Choroid plexus epithelial cell (primary cell): ENCODE results near the gene ANTKMT.

Source experiments
- DNase-seq: peaks from one replicate; pipeline ENCODE4 v3.0.0-alpha.2; 2010; ENCODE audit warnings: low read depth
- H3K4me3 ChIP-seq: 2 replicates; pipeline ENCODE4 v1.5.1; 2011; ENCODE audit warnings: low read depth, mild to moderate bottlenecking, control low read depth, low read length, moderate library complexity
- TF ChIP-seq, protein P1 (sequence below): conservative IDR thresholded peaks from 2 replicates; pipeline ENCODE4 v1.5.1; 2011; ENCODE audit warnings: low read depth, mild to moderate bottlenecking, control low read depth, inconsistent platforms, low read length, moderate library complexity

The ANTKMT gene

DNA sequence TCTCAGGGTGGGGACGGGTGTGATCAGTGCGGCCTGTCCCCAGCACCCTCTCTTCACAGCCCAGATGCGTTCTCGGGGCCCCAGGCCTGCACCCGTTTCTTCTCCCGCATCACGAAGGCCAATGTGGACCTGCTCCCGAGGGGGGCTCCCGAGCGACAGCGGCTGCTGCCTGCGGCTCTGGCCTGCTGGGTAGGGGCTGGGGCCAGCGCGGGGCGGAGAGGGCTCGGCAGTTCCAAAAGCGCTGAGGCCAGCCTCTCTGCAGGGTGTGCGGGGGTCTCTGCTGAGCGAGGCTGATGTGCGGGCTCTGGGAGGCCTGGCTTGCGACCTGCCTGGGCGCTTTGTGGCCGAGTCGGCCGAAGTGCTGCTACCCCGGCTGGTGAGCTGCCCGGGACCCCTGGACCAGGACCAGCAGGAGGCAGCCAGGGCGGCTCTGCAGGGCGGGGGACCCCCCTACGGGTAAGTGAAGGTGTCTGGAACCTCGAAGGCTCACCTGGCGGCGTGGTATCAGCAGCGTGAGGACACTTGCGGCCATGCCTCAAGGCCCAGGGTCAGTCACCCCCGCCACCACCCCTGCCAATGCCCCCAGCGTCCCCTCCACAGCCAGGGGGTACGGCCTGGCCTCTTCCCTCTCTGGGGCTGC, 44.0 kb downstream of the ANTKMT start:
- TF ChIP-seq, protein P1, sequence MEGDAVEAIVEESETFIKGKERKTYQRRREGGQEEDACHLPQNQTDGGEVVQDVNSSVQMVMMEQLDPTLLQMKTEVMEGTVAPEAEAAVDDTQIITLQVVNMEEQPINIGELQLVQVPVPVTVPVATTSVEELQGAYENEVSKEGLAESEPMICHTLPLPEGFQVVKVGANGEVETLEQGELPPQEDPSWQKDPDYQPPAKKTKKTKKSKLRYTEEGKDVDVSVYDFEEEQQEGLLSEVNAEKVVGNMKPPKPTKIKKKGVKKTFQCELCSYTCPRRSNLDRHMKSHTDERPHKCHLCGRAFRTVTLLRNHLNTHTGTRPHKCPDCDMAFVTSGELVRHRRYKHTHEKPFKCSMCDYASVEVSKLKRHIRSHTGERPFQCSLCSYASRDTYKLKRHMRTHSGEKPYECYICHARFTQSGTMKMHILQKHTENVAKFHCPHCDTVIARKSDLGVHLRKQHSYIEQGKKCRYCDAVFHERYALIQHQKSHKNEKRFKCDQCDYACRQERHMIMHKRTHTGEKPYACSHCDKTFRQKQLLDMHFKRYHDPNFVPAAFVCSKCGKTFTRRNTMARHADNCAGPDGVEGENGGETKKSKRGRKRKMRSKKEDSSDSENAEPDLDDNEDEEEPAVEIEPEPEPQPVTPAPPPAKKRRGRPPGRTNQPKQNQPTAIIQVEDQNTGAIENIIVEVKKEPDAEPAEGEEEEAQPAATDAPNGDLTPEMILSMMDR, result no peak
- no peak for DNase-seq
- no peak overlapping the region for H3K4me3 ChIP-seq

DNA sequence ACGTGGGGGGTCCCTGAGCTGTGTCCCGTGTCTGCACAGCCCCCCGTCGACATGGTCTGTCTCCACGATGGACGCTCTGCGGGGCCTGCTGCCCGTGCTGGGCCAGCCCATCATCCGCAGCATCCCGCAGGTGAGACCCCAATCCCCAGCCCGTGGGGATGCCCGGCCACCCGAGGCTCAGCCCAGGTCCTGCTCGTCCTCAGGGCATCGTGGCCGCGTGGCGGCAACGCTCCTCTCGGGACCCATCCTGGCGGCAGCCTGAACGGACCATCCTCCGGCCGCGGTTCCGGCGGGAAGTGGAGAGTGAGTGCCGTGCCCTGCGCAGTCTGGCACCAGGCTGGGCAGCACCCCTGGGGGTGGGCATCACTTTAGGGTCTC, 44.5 kb downstream of the ANTKMT start:
- H3K4me3 ChIP-seq, result no peak overlapping the region
- TF ChIP-seq, protein P1, result no peak
- no peak for DNase-seq

DNA sequence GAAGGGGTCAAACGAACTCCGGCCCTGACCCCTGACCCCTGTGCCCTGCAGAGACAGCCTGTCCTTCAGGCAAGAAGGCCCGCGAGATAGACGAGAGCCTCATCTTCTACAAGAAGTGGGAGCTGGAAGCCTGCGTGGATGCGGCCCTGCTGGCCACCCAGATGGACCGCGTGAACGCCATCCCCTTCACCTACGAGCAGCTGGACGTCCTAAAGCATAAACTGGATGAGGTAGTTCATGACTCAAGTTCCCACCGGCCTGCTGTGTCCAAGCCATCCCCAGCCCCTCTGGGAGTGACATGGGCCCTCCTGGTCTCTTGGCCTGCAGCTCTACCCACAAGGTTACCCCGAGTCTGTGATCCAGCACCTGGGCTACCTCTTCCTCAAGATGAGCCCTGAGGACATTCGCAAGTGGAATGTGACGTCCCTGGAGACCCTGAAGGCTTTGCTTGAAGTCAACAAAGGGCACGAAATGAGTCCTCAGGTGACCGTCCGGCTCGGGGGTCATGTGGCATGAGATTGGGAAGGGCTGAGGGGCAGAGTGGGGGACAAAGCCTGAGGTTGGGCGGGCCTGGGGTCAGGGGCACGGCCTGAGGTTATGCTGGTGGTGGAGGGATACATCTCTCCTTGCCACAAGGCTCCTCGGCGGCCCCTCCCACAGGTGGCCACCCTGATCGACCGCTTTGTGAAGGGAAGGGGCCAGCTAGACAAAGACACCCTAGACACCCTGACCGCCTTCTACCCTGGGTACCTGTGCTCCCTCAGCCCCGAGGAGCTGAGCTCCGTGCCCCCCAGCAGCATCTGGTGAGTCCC, 45.3 kb downstream of the ANTKMT start:
- H3K4me3 ChIP-seq, result no peak overlapping the region
- TF ChIP-seq, protein P1, result no peak
- no peak for DNase-seq

DNA sequence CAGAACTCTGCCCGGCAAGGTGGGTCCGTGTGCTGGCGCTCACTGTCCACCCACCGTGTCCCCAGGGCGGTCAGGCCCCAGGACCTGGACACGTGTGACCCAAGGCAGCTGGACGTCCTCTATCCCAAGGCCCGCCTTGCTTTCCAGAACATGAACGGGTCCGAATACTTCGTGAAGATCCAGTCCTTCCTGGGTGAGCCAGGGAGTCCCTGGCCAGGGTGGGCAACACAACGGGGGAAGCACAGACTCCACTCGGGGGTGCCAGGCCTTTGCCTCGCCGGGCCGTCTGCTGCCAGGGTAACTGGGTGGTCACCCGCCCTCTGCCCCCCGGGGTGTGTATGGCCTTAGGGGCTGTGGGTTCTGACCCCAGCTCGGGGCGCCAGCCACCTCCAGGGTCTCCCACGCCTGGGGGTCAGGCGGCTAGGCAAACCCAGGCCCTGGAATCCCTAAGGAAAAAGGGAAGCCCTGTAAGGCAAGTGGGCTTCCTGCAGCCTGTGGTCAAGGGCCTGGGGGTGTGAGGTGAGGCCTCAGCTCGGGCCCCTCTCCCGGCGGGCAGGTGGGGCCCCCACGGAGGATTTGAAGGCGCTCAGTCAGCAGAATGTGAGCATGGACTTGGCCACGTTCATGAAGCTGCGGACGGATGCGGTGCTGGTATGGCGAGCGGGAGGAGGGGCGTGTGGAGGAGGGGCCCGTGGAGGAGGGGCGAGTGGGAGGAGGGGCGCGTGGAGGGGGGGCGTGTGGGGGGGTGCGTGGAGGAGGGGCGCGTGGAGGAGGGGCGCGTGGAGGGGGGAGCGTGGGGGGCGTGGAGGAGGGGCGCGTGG, 46.1 kb downstream of the ANTKMT start:
- H3K4me3 ChIP-seq, result no peak overlapping the region
- TF ChIP-seq, protein P1, result no peak
- no peak for DNase-seq

DNA sequence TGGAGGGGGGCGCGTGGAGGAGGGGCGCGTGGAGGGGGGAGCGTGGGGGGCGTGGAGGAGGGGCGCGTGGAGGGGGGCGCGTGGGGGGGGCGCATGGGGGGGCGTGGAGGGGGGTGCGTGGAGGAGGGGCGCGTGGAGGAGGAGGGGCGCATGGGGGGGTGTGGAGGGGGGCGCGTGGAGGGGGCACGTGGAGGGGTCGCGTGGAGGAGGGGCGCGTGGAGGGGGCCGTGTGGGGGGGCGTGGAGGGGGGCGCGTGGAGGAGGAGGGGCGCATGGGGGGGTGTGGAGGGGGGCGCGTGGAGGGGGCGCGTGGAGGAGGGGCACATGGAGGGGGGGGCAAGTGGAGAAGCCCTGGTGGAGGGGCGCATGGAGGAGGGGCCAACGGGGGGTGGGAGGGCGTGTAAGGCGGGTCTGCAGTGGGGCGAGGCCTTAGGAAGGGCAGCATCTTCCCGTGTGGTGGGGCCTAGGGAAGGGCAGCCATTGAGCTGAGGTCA, 46.8 kb downstream of the ANTKMT start:
- TF ChIP-seq, protein P1, result no peak
- DNase-seq, result no peak
- no peak overlapping the region for H3K4me3 ChIP-seq

DNA sequence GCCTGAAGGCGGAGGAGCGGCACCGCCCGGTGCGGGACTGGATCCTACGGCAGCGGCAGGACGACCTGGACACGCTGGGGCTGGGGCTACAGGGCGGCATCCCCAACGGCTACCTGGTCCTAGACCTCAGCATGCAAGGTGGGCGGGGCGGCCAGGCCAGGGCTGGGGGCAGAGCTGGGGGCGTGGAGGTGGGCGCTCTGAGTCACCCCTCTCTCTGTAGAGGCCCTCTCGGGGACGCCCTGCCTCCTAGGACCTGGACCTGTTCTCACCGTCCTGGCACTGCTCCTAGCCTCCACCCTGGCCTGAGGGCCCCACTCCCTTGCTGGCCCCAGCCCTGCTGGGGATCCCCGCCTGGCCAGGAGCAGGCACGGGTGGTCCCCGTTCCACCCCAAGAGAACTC, 47.5 kb downstream of the ANTKMT start:
- H3K4me3 ChIP-seq, result no peak overlapping the region
- TF ChIP-seq, protein P1, result no peak
- no peak for DNase-seq
